Astrocyte of the spinal cord (primary cell): ENCODE results near the gene PDK2.

ENCODE experiments used
- DNase-seq: peaks from one replicate; pipeline ENCODE4 v3.0.0; 2011; ENCODE audit warnings: low read depth, low spot score
- H3K4me3 ChIP-seq: 2 replicates; pipeline ENCODE4 v1.5.1; 2011; ENCODE audit warnings: low read depth, mild to moderate bottlenecking, low read length, moderate library complexity
- in situ Hi-C: cut with HindIII; loops from 2 replicates; pipeline ENCODE4 v1.10.0; 2017; ENCODE audit warnings: low sequenced_read_pairs
- TF ChIP-seq, protein P1 (sequence below): IDR thresholded peaks from 2 replicates; pipeline ENCODE4 v1.5.1; 2012; ENCODE audit warnings: low read depth, mild to moderate bottlenecking, low read length, inconsistent platforms

PDK2 gene

GRCh38 chr17:50143461-50144176, 48.5 kb downstream of the PDK2 start:
- in situ Hi-C loops = no loop called here
- DNase-seq = no peak
- TF ChIP-seq, protein P1, sequence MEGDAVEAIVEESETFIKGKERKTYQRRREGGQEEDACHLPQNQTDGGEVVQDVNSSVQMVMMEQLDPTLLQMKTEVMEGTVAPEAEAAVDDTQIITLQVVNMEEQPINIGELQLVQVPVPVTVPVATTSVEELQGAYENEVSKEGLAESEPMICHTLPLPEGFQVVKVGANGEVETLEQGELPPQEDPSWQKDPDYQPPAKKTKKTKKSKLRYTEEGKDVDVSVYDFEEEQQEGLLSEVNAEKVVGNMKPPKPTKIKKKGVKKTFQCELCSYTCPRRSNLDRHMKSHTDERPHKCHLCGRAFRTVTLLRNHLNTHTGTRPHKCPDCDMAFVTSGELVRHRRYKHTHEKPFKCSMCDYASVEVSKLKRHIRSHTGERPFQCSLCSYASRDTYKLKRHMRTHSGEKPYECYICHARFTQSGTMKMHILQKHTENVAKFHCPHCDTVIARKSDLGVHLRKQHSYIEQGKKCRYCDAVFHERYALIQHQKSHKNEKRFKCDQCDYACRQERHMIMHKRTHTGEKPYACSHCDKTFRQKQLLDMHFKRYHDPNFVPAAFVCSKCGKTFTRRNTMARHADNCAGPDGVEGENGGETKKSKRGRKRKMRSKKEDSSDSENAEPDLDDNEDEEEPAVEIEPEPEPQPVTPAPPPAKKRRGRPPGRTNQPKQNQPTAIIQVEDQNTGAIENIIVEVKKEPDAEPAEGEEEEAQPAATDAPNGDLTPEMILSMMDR = no peak
- no peak overlapping the region for H3K4me3 ChIP-seq

- in situ Hi-C loops = no loop called here
- no peak for DNase-seq
- TF ChIP-seq, protein P1 = no peak
- H3K4me3 ChIP-seq = no peak overlapping the region
Observed at GRCh38 chr17:50144355-50144754, 49.2 kb downstream of the PDK2 start.

DNA sequence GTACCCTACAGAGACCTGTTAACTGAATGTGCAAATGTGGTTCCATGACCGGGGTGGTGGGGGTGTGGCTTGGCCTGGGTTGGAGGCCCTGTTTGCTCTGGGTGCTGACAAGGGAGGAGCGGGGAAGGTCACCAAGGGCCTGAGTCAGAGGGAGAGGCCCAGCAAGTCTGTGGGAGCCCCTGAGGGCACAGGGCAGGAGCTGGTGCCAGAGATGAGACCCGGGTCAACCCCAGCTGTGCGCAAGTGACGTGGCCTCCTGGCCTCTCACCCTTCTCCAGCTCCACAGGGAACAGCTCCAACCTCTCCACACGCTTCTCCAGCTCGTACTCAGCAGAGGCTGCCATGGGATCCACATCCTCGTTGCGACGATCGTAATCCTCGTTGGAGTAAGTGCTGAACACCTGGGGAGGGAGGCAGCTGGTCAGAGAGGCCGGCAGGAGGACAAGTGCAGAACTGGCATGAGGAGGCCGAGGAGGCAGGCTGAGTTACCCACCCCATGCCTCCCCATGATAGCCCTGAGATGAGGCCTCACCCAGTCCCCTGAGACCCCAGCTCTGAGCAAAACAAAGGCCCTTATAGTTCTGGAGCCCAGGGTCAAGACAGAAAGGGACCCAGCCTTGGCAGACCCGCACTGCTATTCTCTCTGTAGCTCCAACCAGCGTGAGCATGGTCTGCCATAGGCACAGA, 49.8 kb downstream of the PDK2 start:
- no peak overlapping the region for H3K4me3 ChIP-seq
- in situ Hi-C loops = no loop called here
- TF ChIP-seq, protein P1 = no peak
- DNase-seq = no peak

- TF ChIP-seq, protein P1 = no peak
- no peak overlapping the region for H3K4me3 ChIP-seq
- DNase-seq = no peak
- in situ Hi-C loops = no loop called here
Observed at GRCh38 chr17:50145532-50146229, 50.5 kb downstream of the PDK2 start.

DNA sequence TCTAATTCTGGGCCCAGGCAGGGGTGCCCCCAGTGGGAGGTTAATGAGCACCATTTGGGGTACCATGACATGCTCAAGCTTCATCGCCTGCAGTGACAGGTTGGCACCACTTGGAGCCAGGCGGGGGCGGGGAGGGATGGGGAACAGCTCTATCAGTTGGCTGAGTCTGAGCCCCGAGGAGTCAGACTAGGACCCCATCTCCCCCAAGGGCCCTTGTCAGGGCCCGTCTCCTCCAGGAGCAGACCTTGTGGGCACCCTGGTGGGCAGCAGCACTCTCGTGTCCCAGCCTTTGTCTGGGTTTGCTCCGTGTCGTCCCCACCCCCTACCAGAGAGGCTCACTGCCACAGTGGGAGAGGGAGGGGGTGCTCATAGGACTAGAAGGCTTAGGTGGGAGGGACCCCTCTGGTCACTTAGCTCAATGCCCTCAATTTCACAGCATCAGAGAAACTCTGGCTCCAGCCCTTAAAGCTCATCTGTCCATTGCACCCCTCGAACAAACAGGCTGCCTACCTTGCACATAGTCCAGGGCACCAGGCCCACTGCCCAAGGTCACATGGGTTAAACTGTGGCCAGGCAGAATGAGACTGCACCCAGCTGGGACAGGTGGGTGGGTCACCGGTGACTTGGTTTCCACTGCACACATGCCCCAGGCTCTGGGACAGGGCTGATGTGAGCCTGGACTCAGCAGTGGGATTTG, 51.2 kb downstream of the PDK2 start:
- TF ChIP-seq, protein P1 = peak; percentile 10
- peak overlapping the region; percentile 82 for H3K4me3 ChIP-seq
- in situ Hi-C loops = no loop called here
- no peak for DNase-seq
